Measurements from ENCODE around the gene SNX2.
"Not testable (repeated sequence)": the region's sequence is repeated elsewhere in the genome, so short reads cannot be mapped to it uniquely, and the experiment has no call there.

Gene SNX2

DNA sequence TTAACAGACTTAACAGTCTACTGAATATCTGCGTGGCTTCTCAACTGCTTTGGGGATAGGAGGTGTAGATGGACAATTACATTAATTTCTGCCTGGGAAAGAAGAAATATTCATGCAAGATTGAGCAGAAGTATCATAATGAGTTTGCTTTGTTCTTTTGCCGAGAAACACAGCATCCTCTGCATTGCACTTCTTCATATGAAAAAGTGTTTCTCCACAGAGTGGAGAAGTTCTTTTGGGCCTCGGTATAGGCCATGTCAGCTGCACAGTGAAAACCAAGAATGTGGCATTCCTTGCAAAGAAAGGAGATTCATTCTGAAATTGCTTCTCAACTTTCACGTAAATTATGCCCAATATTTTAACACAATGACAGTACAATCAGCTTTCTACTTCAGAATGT, 17.6 kb upstream of the SNX2 start:
- no peak for TF ChIP-seq CTCF (conservative IDR thresholded peaks at IDR 0.05)
- H3K27ac ChIP-seq = no peak overlapping the region

DNA sequence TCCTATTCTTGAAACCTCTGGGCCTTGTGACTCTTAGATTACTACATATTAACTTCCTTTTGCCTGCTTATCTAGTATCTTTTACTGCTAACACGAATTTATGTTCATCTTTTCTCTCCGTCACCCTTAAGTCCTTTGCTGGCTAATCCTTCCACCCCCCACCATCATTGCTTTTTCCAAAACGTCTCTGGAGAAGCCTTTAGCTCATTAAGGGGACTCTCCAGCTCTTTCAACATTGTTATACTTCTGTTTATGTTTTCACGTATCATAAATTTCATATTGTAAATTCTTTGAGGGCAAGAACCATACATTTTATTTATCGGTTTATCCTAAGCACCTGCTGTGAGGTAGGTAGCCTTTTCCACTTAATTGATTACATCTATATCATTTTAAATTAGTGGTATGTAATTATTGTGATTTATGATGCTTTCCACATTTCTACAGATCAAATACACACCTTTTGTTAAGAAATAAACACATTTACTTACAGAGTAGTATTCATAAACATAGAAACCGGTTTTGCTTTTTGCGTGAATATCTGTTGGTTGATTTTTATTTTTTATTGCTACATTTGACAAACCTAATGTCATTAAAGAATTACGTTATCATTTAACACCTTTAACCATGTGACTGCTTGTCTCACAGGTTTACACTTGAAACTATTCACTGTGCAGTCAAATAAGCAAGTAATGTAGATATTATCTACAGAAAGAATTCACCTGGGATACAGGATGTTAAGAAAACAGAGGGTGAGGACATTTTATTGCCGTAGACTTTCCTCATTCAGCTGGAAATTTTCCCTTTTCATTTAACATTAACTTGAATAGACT, 15.4 kb upstream of the SNX2 start:
- TF ChIP-seq CTCF (conservative IDR thresholded peaks at IDR 0.05) = no peak
- H3K27ac ChIP-seq = no peak overlapping the region

DNA sequence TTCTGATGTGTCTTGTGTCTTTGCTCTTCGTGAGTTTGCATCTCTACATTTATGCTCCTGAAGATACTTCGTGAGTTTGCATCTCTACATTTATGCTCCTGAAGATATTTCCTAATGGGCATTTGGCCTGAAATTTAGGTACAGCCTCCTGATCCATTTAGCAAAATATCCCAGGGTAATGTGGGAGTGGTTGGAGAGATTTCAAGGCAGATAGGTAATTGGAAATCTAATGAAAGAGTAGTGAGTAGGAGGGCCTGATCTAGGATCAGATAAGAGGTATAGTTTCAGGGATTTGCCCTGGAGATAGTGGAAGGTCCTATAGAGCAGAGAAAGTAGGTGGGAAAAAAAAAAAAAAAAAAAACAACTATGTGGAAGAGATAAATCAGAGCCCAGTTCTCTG, 14.6 kb upstream of the SNX2 start:
- TF ChIP-seq CTCF (conservative IDR thresholded peaks at IDR 0.05) = no peak
- no peak overlapping the region for H3K27ac ChIP-seq

GRCh38 chr5:122761115-122761514, 13.8 kb upstream of the SNX2 start:
- H3K27ac ChIP-seq = no peak overlapping the region
- no peak for TF ChIP-seq CTCF (conservative IDR thresholded peaks at IDR 0.05)

DNA sequence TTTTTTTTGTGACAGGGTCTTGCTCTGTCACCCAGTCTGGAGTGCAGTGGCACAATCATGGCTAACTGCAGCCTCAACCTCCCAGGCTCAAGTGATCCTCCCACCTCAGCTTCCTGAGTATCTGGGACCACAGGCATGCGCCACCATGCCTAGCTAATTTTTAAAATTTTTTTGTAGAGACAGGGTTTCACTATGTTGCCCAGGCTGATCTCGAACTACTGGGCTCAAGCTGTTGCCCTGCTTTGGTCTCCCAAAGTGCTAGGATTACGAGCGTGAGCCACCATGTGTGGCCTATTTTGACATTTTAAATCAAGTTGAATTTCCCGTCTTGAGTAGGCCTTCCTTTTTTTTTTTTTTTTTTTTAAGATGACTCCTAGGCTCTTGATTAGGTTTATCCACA, 13.0 kb upstream of the SNX2 start:
- H3K27ac ChIP-seq = not testable (repeated sequence)

DNA sequence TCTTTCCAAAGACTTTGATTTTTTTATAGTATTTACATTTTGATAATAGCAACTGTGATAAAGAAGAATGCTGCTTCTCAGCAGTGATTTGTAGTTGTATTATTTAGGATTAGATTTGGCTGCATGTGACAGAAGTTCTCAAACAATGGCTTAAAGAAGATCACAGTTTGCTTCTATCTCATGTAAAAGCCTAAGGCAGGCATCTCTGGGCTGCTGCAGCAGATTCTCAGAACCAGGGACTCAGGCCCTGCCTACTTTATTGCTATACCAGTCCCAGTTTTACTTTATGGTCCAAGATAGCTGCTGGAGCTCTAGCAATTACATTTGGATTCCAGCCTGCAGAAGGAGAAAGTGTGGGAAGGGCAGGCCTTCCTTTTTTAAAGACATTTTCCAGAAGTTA, 8.8 kb upstream of the SNX2 start:
- no peak overlapping the region for H3K27ac ChIP-seq
- TF ChIP-seq CTCF (conservative IDR thresholded peaks at IDR 0.05) = no peak

- no peak for TF ChIP-seq CTCF (conservative IDR thresholded peaks at IDR 0.05)
Observed at GRCh38 chr5:122770477-122770876, 4.4 kb upstream of the SNX2 start.

GRCh38 chr5:122772446-122772845, 2.4 kb upstream of the SNX2 start:
- no peak for TF ChIP-seq CTCF (conservative IDR thresholded peaks at IDR 0.05)
- H3K27ac ChIP-seq = no peak overlapping the region

More at GRCh38 chr5:122770477-122770876, 4.4 kb upstream of the SNX2 start:
- H3K27ac ChIP-seq = no peak overlapping the region

All from VCaP (cell line).